ENCODE data around the gene GSE1.

Gene GSE1

GRCh38 chr16:85633888-85634287 lies 20.8 kb downstream of the GSE1 start:
- Histone ChIP-seq H3K36me3 (ENCODE audit: control insufficient read depth, insufficient read depth, low read length, severe bottlenecking) (peaks cover 14% of the 10 kb centered on the region), H3K4me3 (ENCODE audit: low read length) (no peak overlapping the region), H3K9ac (ENCODE audit: low read length) (no peak overlapping the region), H3K4me1 (ENCODE audit: control insufficient read depth, insufficient read depth, low read length) (peaks cover 5% of the 10 kb centered on the region), H3K9me3 (ENCODE audit: control insufficient read depth, low read length) (peaks cover 9% of the 10 kb centered on the region), H3K27me3 (replicated peaks; ENCODE audit: control insufficient read depth, insufficient read depth, low read length) (no peaks in the 10 kb centered on the region)
- no peak for DNase-seq (ENCODE audit: low read depth)

- Histone ChIP-seq H3K4me1 (ENCODE audit: control insufficient read depth, insufficient read depth, low read length) (peaks cover 5% of the 10 kb centered on the region), H3K4me3 (ENCODE audit: low read length) (no peak overlapping the region), H3K36me3 (ENCODE audit: control insufficient read depth, insufficient read depth, low read length, severe bottlenecking) (peaks cover 6% of the 10 kb centered on the region), H3K9ac (ENCODE audit: low read length) (no peak overlapping the region), H3K27me3 (replicated peaks; ENCODE audit: control insufficient read depth, insufficient read depth, low read length) (no peaks in the 10 kb centered on the region), H3K9me3 (ENCODE audit: control insufficient read depth, low read length) (peaks cover 4% of the 10 kb centered on the region)
- no peak for DNase-seq (ENCODE audit: low read depth)
Measured at GRCh38 chr16:85634747-85635544, 21.8 kb downstream of the GSE1 start.

- DNase-seq (ENCODE audit: low read depth): no peak
- Histone ChIP-seq H3K27me3 (replicated peaks; ENCODE audit: control insufficient read depth, insufficient read depth, low read length) (no peaks in the 10 kb centered on the region), H3K4me1 (ENCODE audit: control insufficient read depth, insufficient read depth, low read length) (peaks cover 5% of the 10 kb centered on the region), H3K36me3 (ENCODE audit: control insufficient read depth, insufficient read depth, low read length, severe bottlenecking) (peaks cover 4% of the 10 kb centered on the region), H3K4me3 (ENCODE audit: low read length) (no peak overlapping the region), H3K9ac (ENCODE audit: low read length) (no peak overlapping the region), H3K9me3 (ENCODE audit: control insufficient read depth, low read length) (no peaks in the 10 kb centered on the region)
Measured at GRCh38 chr16:85635545-85636140, 22.5 kb downstream of the GSE1 start.

GRCh38 chr16:85636234-85636812 lies 23.2 kb downstream of the GSE1 start:
- peaks cover 6% of the 10 kb centered on the region for H3K36me3 ChIP-seq (ENCODE audit: control insufficient read depth, insufficient read depth, low read length, severe bottlenecking)
- no peaks in the 10 kb centered on the region for H3K9me3 ChIP-seq (ENCODE audit: control insufficient read depth, low read length)
- no peak for DNase-seq (ENCODE audit: low read depth)
- H3K4me3 ChIP-seq (ENCODE audit: low read length): no peak overlapping the region
- H3K9ac ChIP-seq (ENCODE audit: low read length): no peak overlapping the region
- no peaks in the 10 kb centered on the region for H3K27me3 ChIP-seq (replicated peaks; ENCODE audit: control insufficient read depth, insufficient read depth, low read length)
- peaks cover 8% of the 10 kb centered on the region for H3K4me1 ChIP-seq (ENCODE audit: control insufficient read depth, insufficient read depth, low read length)

GRCh38 chr16:85637061-85637807 lies 24.1 kb downstream of the GSE1 start:
- no peak overlapping the region for H3K9ac ChIP-seq (ENCODE audit: low read length)
- H3K4me1 ChIP-seq (ENCODE audit: control insufficient read depth, insufficient read depth, low read length): peaks cover 17% of the 10 kb centered on the region
- H3K4me3 ChIP-seq (ENCODE audit: low read length): no peak overlapping the region
- H3K36me3 ChIP-seq (ENCODE audit: control insufficient read depth, insufficient read depth, low read length, severe bottlenecking): peaks cover 6% of the 10 kb centered on the region
- H3K9me3 ChIP-seq (ENCODE audit: control insufficient read depth, low read length): no peaks in the 10 kb centered on the region
- H3K27me3 ChIP-seq (replicated peaks; ENCODE audit: control insufficient read depth, insufficient read depth, low read length): no peaks in the 10 kb centered on the region
- DNase-seq (ENCODE audit: low read depth): no peak

- H3K27me3 ChIP-seq (replicated peaks; ENCODE audit: control insufficient read depth, insufficient read depth, low read length): no peaks in the 10 kb centered on the region
- H3K36me3 ChIP-seq (ENCODE audit: control insufficient read depth, insufficient read depth, low read length, severe bottlenecking): peaks cover 6% of the 10 kb centered on the region
- H3K4me1 ChIP-seq (ENCODE audit: control insufficient read depth, insufficient read depth, low read length): peaks cover 17% of the 10 kb centered on the region
- no peak overlapping the region for H3K4me3 ChIP-seq (ENCODE audit: low read length)
- DNase-seq (ENCODE audit: low read depth): no peak
- H3K9me3 ChIP-seq (ENCODE audit: control insufficient read depth, low read length): no peaks in the 10 kb centered on the region
- no peak overlapping the region for H3K9ac ChIP-seq (ENCODE audit: low read length)
Measured at GRCh38 chr16:85637808-85638647, 24.9 kb downstream of the GSE1 start.

- Histone ChIP-seq H3K36me3 (ENCODE audit: control insufficient read depth, insufficient read depth, low read length, severe bottlenecking) (peaks cover 6% of the 10 kb centered on the region), H3K9me3 (ENCODE audit: control insufficient read depth, low read length) (no peaks in the 10 kb centered on the region), H3K4me3 (ENCODE audit: low read length) (no peak overlapping the region), H3K27me3 (replicated peaks; ENCODE audit: control insufficient read depth, insufficient read depth, low read length) (no peaks in the 10 kb centered on the region), H3K9ac (ENCODE audit: low read length) (no peak overlapping the region), H3K4me1 (ENCODE audit: control insufficient read depth, insufficient read depth, low read length) (peaks cover 17% of the 10 kb centered on the region)
- DNase-seq (ENCODE audit: low read depth): no peak
Measured at GRCh38 chr16:85638695-85639409, 25.7 kb downstream of the GSE1 start.

GRCh38 chr16:85639529-85640253 lies 26.6 kb downstream of the GSE1 start:
- Histone ChIP-seq H3K36me3 (ENCODE audit: control insufficient read depth, insufficient read depth, low read length, severe bottlenecking) (peaks cover 6% of the 10 kb centered on the region), H3K4me3 (ENCODE audit: low read length) (no peak overlapping the region)

GRCh38 chr16:85640254-85640558 lies 27.1 kb downstream of the GSE1 start:
- Histone ChIP-seq H3K4me3 (ENCODE audit: low read length) (no peak overlapping the region), H3K27me3 (replicated peaks; ENCODE audit: control insufficient read depth, insufficient read depth, low read length) (no peaks in the 10 kb centered on the region), H3K9me3 (ENCODE audit: control insufficient read depth, low read length) (no peaks in the 10 kb centered on the region), H3K4me1 (ENCODE audit: control insufficient read depth, insufficient read depth, low read length) (peaks cover 17% of the 10 kb centered on the region), H3K9ac (ENCODE audit: low read length) (no peak overlapping the region), H3K36me3 (ENCODE audit: control insufficient read depth, insufficient read depth, low read length, severe bottlenecking) (peaks cover 6% of the 10 kb centered on the region)
- no peak for DNase-seq (ENCODE audit: low read depth)

More at GRCh38 chr16:85639529-85640253, 26.6 kb downstream of the GSE1 start:
- Histone ChIP-seq H3K9ac (ENCODE audit: low read length) (no peak overlapping the region), H3K9me3 (ENCODE audit: control insufficient read depth, low read length) (no peaks in the 10 kb centered on the region), H3K27me3 (replicated peaks; ENCODE audit: control insufficient read depth, insufficient read depth, low read length) (no peaks in the 10 kb centered on the region), H3K4me1 (ENCODE audit: control insufficient read depth, insufficient read depth, low read length) (peaks cover 17% of the 10 kb centered on the region)
- DNase-seq (ENCODE audit: low read depth): no peak

- H3K4me1 ChIP-seq (ENCODE audit: control insufficient read depth, insufficient read depth, low read length): peaks cover 17% of the 10 kb centered on the region
- peaks cover 7% of the 10 kb centered on the region for H3K36me3 ChIP-seq (ENCODE audit: control insufficient read depth, insufficient read depth, low read length, severe bottlenecking)
- no peaks in the 10 kb centered on the region for H3K9me3 ChIP-seq (ENCODE audit: control insufficient read depth, low read length)
- H3K27me3 ChIP-seq (replicated peaks; ENCODE audit: control insufficient read depth, insufficient read depth, low read length): no peaks in the 10 kb centered on the region
- DNase-seq (ENCODE audit: low read depth): no peak
- H3K4me3 ChIP-seq (ENCODE audit: low read length): no peak overlapping the region
- H3K9ac ChIP-seq (ENCODE audit: low read length): no peak overlapping the region
Measured at GRCh38 chr16:85640585-85640984, 27.5 kb downstream of the GSE1 start.

Measured in adipocyte (in vitro differentiated cells).